KG1 (cell line): ENCODE measurements around the gene CHIA.

ENCODE experiments used
- DNase-seq: peaks from one replicate; lab custom pipeline; 2025; lab: John Stamatoyannopoulos, UW

Gene CHIA

DNA sequence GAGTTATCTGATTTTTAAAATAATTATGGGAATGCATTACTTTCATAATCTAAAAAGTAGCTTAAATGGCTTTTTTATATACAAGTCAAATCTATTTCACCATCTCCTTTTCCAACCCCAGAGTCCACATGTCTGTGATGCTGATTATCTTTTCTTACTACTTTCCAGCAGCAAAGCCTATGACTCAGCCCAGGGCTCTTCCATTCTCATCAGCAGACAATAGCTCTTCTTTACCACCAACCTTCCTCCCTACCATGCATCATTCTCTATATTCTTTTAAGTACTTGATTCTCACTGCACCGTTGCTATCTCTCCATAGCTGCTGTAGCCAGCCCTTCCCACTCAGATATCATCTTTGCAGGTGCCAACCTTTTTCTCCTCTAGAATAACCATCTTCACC is 75.6 kb downstream of the CHIA start:
- DNase-seq: no peak

DNA sequence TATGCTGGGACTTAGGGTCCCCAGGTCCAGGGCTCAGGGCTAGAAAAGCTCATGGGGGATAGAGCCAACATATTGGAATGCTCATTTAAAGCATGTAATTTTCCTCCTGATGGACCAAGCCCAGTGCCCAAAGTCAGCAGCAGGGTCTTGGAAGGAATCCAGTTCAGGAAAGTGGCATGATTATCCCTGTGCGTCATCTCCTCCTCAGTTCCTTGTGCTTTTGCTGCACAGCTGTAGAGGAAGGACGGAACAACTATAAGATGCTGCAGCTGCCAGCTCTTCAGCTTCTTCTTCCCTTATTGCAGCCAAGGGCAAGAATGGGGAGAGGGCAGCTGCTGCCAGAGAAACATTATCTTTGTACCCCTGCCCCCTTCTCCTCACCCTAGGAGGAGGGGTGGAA is 78.5 kb downstream of the CHIA start:
- no peak for DNase-seq

GRCh38 chr1:111369645-111370044 is 79.0 kb downstream of the CHIA start:
- no peak for DNase-seq
